ENCODE measurements around the gene BCL11A.

BCL11A gene

DNA sequence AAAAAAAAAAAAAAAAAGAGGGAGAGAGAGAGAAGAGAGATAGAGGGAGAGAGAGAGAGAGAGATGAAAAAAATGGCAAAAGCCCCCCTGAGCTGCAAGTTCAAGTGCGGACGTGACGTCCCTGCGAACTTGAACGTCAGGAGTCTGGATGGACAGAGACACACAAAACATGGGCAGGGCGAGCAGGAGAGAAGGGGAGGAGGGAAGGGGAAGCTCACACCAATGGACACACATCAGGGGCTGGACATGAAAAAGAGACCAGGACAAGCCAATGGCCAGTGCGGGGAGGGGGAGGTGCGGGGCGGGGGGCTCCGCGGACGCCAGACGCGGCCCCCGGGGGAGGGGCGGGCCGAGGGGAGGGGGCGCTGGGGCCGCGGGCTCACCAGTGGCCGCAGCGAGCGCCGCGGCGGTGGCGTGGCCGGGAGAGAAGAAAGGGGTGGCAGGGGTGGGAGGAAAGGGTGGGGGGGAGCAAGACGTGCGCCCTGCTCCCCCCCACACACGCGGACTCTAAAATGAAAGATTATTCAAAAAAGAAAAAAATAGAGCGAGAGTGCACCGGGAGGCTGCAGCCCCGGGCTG is at the start of gene BCL11A:
Gene BCL11A, minus strand, starts transcription at position 160 of the 579 bp plus-strand sequence. CDS start 384 bp downstream, outside the sequence.
- peak; percentile 63 to 86 for DNase-seq (ENCODE audit: low read depth in 2 of 2)
- TF ChIP-seq, protein P1, sequence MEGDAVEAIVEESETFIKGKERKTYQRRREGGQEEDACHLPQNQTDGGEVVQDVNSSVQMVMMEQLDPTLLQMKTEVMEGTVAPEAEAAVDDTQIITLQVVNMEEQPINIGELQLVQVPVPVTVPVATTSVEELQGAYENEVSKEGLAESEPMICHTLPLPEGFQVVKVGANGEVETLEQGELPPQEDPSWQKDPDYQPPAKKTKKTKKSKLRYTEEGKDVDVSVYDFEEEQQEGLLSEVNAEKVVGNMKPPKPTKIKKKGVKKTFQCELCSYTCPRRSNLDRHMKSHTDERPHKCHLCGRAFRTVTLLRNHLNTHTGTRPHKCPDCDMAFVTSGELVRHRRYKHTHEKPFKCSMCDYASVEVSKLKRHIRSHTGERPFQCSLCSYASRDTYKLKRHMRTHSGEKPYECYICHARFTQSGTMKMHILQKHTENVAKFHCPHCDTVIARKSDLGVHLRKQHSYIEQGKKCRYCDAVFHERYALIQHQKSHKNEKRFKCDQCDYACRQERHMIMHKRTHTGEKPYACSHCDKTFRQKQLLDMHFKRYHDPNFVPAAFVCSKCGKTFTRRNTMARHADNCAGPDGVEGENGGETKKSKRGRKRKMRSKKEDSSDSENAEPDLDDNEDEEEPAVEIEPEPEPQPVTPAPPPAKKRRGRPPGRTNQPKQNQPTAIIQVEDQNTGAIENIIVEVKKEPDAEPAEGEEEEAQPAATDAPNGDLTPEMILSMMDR (IDR thresholded peaks at IDR 0.05; ENCODE audit: low read depth, low read length): no peak
- H3K4me3 ChIP-seq (replicated peaks in 1 of 2; ENCODE audit: low read depth in 2 of 2, low read length in 2 of 2): peak within 1 kb of the TSS; percentile 56 to 66

DNA sequence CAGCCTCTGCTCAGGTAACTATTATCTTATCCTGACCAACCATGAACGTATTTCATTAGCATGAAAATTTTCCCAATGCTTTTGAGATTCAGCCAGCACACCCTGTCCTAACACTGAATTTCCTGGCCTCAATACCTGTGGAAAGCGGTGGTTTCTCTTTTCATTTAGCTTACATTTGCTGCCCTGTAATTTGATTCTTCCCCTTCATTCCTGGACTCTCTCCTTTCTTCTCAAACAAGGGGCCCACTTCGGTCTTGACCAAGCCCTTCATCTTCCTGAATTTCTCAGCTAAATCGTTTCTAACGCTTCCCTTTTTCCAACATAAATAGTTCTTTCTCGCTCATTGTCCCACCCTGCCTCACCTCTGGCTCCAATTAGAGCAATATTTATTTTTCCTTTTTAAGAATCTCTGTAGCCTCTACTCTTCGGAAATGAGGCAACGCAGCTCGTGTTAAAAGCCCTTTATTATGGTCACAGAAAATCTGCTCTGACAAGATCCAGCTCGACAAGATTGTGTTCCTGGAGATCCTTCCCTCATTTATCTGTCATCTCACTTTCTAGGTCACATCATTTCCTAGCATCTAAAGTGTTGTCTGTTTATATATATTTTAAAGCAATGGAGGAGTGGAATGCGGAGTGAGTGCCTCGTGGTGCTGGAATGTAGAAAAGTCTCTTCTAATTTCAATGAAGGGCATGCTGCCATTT is 49.5 kb upstream of the BCL11A start:
- DNase-seq (ENCODE audit: low read depth in 2 of 2): no peak
- TF ChIP-seq, protein P1 (IDR thresholded peaks at IDR 0.05; ENCODE audit: low read depth, low read length): no peak
- no peak overlapping the region for H3K4me3 ChIP-seq (replicated peaks in 1 of 2; ENCODE audit: low read depth in 2 of 2, low read length in 2 of 2)

DNA sequence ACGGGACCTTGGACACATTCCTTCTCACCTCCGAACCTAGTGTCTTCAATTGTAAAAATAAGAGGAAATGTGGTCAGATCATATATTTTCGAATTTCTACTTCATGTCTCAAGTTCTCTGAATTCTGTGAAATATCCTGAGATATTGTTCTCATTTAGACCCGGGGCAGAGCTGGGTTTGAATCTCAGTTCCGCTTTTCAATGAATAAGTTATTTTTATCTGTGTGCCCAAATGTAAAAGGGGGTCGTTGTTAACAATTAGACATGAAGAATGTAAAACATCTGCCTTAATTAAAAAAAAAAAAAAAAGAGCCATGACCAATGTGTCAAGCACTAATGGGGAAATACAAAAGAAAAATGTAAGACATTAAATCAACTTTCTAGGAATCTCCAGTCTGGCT is 48.9 kb upstream of the BCL11A start:
- DNase-seq (ENCODE audit: low read depth in 2 of 2): no peak
- H3K4me3 ChIP-seq (replicated peaks in 1 of 2; ENCODE audit: low read depth in 2 of 2, low read length in 2 of 2): no peak overlapping the region
- TF ChIP-seq, protein P1 (IDR thresholded peaks at IDR 0.05; ENCODE audit: low read depth, low read length): no peak

DNA sequence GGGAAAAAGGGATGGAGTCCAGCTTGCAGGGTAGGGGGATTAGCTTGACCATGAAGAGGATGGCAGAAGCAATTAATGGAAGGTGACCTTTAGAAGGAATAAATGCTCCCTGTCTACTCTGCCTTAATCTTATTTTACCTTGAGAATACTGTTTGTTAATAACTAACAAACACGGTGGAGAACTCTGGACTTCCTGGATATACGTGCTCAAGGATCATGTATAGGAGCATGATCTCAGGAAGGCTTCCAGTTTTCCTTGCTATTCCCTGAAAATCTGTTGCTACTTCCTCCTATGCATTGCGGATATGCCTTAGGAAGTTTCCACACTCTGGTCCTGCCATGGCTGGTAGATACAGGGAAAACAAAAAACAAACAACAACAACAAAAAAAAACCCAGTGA is 44.8 kb upstream of the BCL11A start:
- DNase-seq (ENCODE audit: low read depth in 2 of 2): no peak
- TF ChIP-seq, protein P1 (IDR thresholded peaks at IDR 0.05; ENCODE audit: low read depth, low read length): no peak

DNA sequence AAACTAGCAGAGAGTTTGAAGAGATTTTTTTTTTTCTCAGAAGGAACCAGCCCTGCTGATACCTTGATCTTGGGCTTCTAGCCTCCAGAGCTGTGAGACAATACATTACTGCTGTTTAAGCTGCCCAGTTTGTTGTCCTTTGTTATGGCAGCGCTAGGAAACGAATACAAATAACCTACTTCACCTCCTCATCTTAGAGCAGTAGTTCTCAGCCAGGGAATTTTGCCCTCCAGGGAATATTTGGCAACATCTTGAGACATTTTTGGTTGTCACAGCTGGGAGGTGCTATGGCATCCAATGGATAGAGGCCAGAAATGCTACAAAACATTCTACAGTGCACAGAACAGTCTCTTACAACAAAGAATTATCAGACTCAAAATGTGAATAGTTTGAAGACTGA is 43.9 kb upstream of the BCL11A start:
- TF ChIP-seq, protein P1 (IDR thresholded peaks at IDR 0.05; ENCODE audit: low read depth, low read length): no peak
- DNase-seq (ENCODE audit: low read depth in 2 of 2): no peak
- no peak overlapping the region for H3K4me3 ChIP-seq (replicated peaks in 1 of 2; ENCODE audit: low read depth in 2 of 2, low read length in 2 of 2)

More for the DNA sequence above, 44.8 kb upstream of the BCL11A start:
- no peak overlapping the region for H3K4me3 ChIP-seq (replicated peaks in 1 of 2; ENCODE audit: low read depth in 2 of 2, low read length in 2 of 2)

DNA sequence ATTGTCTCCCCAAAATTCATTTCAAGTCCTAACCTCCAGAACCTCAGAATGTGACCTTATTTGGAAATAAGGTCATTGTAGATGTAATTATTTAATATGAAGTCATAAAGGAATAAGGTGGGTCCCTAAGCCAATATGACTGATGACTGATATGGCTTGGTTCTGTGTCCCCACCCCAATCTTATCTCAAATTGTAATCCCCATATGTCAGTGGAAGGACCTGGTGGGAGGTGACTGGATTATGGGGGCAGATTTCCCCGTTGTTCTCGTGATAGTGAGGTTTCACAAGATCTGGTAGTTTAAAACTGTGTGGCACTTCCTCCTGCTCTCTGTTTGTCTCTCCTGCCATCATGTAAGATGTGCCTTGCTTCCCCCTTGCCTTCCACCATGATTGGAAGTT is 43.0 kb upstream of the BCL11A start:
- no peak overlapping the region for H3K4me3 ChIP-seq (replicated peaks in 1 of 2; ENCODE audit: low read depth in 2 of 2, low read length in 2 of 2)
- TF ChIP-seq, protein P1 (IDR thresholded peaks at IDR 0.05; ENCODE audit: low read depth, low read length): no peak
- DNase-seq (ENCODE audit: low read depth in 2 of 2): no peak

All from cardiac fibroblast (primary cell).